OCI-LY1 (cell line): Measurements from ENCODE around the gene MAJIN.

Experiments used
- H2AFZ ChIP-seq: fragments of 200-600 bp; sonication (generic), shearing (Covaris generic); 2 replicates; pipeline ENCODE4 v1.6.0; 2014; ENCODE audit warnings: antibody characterized with exemption, mild to moderate bottlenecking, low read length
- H3F3A ChIP-seq: fragments of 200-600 bp; sonication (generic), shearing (Covaris generic); 2 replicates; pipeline ENCODE4 v1.6.0; 2014; ENCODE audit warnings: mild to moderate bottlenecking, antibody characterized with exemption, low read length, moderate library complexity; ENCODE audit not compliant: insufficient read depth
- H3K27ac ChIP-seq: fragments of 200-600 bp; sonication (generic); 2 replicates; pipeline ENCODE4 v1.5.1; 2014; ENCODE audit warnings: low read length, mixed run types, mild to moderate bottlenecking, low read depth; ENCODE audit not compliant: poor library complexity, severe bottlenecking
- H3K27me3 ChIP-seq: fragments of 200-600 bp; sonication (generic); 2 replicates; pipeline ENCODE4 v1.6.0; 2014; ENCODE audit warnings: antibody characterized with exemption, mild to moderate bottlenecking, low read length, moderate library complexity; ENCODE audit not compliant: insufficient read depth
- H3K36me3 ChIP-seq: fragments of 200-600 bp; sonication (generic); 2 replicates; pipeline ENCODE4 v1.6.1; 2014; ENCODE audit warnings: mild to moderate bottlenecking, antibody characterized with exemption, low read length, moderate library complexity, mixed read lengths; ENCODE audit not compliant: insufficient read depth
- H3K4me1 ChIP-seq: fragments of 200-600 bp; sonication (generic); 2 replicates; pipeline ENCODE4 v1.5.1; 2014; ENCODE audit warnings: mild to moderate bottlenecking, low read length, moderate library complexity; ENCODE audit not compliant: insufficient read depth, severe bottlenecking
- H3K4me2 ChIP-seq: fragments of 200-600 bp; sonication (generic), shearing (Covaris generic); 2 replicates; pipeline ENCODE4 v1.6.1; 2014; ENCODE audit warnings: low read length
- H3K4me3 ChIP-seq: fragments of 200-600 bp; sonication (generic); 2 replicates; pipeline ENCODE4 v1.5.1; 2014; ENCODE audit warnings: low read length, low read depth, mild to moderate bottlenecking, mixed read lengths; ENCODE audit not compliant: poor library complexity, severe bottlenecking
- H3K79me2 ChIP-seq: fragments of 200-600 bp; shearing (Covaris generic); 2 replicates; pipeline ENCODE4 v1.6.1; 2016; ENCODE audit warnings: mixed run types, low read length, mixed read lengths; ENCODE audit not compliant: insufficient read depth
- H3K9ac ChIP-seq: fragments of 200-600 bp; sonication (generic), shearing (Covaris generic); 2 replicates; pipeline ENCODE4 v1.6.1; 2014; ENCODE audit warnings: mild to moderate bottlenecking, low read length, mixed read lengths
- H3K9me2 ChIP-seq: fragments of 200-600 bp; sonication (generic), shearing (Covaris generic); 2 replicates; pipeline ENCODE4 v1.6.1; 2014; ENCODE audit warnings: low read depth, mild to moderate bottlenecking, low read length, mixed read lengths
- H3K9me3 ChIP-seq: fragments of 200-600 bp; shearing (Covaris generic); 2 replicates; pipeline ENCODE4 v1.6.1; 2014; ENCODE audit warnings: low read length, mixed read lengths
- H4K20me1 ChIP-seq: fragments of 200-600 bp; sonication (generic), shearing (Covaris generic); 2 replicates; pipeline ENCODE4 v1.6.0; 2016; ENCODE audit warnings: mild to moderate bottlenecking, low read length; ENCODE audit not compliant: insufficient read depth
- CTCF ChIP-seq: fragments of 200-600 bp; sonication (generic), shearing (Covaris generic); IDR thresholded peaks from 2 replicates; pipeline ENCODE4 v1.5.1; 2017; ENCODE audit warnings: mild to moderate bottlenecking, antibody characterized with exemption, low read length, moderate library complexity, mixed read lengths
- EZH2 ChIP-seq: fragments of 200-600 bp; sonication (generic), shearing (Covaris generic); IDR thresholded peaks from 2 replicates; pipeline ENCODE4 v1.8.0; 2017; ENCODE audit warnings: borderline replicate concordance, mixed run types, mild to moderate bottlenecking, antibody characterized with exemption, low read length, moderate library complexity, mixed read lengths

MAJIN gene

GRCh38 chr11:64925536-64926436 lies 46.1 kb downstream of the MAJIN start:
- no peaks in the 10 kb centered on the region for H3F3A ChIP-seq
- peak overlapping the region; percentile 67 for H3K4me3 ChIP-seq
- H3K9me2 ChIP-seq = no peaks in the 10 kb centered on the region
- TF ChIP-seq CTCF (no peak), EZH2 (no peak)
- H3K9ac ChIP-seq = peak overlapping the region; percentile 69; the same call in 1 of the 2 replicates
- no peak overlapping the region for H3K27ac ChIP-seq
- peaks cover 11% of the 10 kb centered on the region for H3K36me3 ChIP-seq
- no peaks in the 10 kb centered on the region for H4K20me1 ChIP-seq
- no peaks in the 10 kb centered on the region for H3K9me3 ChIP-seq
- no peak overlapping the region for H2AFZ ChIP-seq
- H3K4me2 ChIP-seq = peak overlapping the region; percentile 92
- H3K79me2 ChIP-seq = no peaks in the 10 kb centered on the region
- H3K4me1 ChIP-seq = peaks cover 24% of the 10 kb centered on the region
- H3K27me3 ChIP-seq = no peaks in the 10 kb centered on the region

- no peak overlapping the region for H3K27ac ChIP-seq
- peak overlapping the region; percentile 92 for H3K4me2 ChIP-seq
- peak overlapping the region; percentile 69 for H3K9ac ChIP-seq
Measured at GRCh38 chr11:64924910-64925284, 47.0 kb downstream of the MAJIN start.

More at GRCh38 chr11:64924910-64925284, 47.0 kb downstream of the MAJIN start:
- no peaks in the 10 kb centered on the region for H3K79me2 ChIP-seq
- H3K4me3 ChIP-seq = peak overlapping the region; percentile 67
- H3F3A ChIP-seq = no peaks in the 10 kb centered on the region
- peaks cover 5% of the 10 kb centered on the region; the same call in 1 of the 2 replicates for H3K36me3 ChIP-seq
- peaks cover 24% of the 10 kb centered on the region for H3K4me1 ChIP-seq
- H3K9me2 ChIP-seq = no peaks in the 10 kb centered on the region
- no peak for TF ChIP-seq CTCF
- no peak for TF ChIP-seq EZH2
- no peaks in the 10 kb centered on the region for H3K9me3 ChIP-seq
- no peaks in the 10 kb centered on the region for H3K27me3 ChIP-seq
- H2AFZ ChIP-seq = no peak overlapping the region
- H4K20me1 ChIP-seq = no peaks in the 10 kb centered on the region
